WTC11 (cell line): ENCODE data around the gene ITIH2.

Experiments
- CTCF ChIP-seq: fragments of 200-600 bp; IDR thresholded peaks from 2 replicates; pipeline ENCODE4 v1.8.0; 2022; ENCODE audit warnings: antibody characterized with exemption
- PRRX2 ChIP-seq: fragments of 250-450 bp; sonication (Bioruptor Pico); IDR thresholded peaks from 2 replicates; pipeline ENCODE4 v1.8.0; 2021; ENCODE audit warnings: mild to moderate bottlenecking
- RORB ChIP-seq: fragments of 250-450 bp; sonication (Bioruptor Pico); IDR thresholded peaks from 2 replicates; pipeline ENCODE4 v1.9.0; 2021; ENCODE audit warnings: mild to moderate bottlenecking
- ZBTB21 ChIP-seq: sonication (generic); formaldehyde crosslinking; IDR thresholded peaks from 2 replicates; pipeline ENCODE4 v1.8.1; 2023; ENCODE audit warnings: mild to moderate bottlenecking, missing genetic modification reagents, borderline replicate concordance

GRCh38 chr10:7679256-7679655, 23.9 kb upstream of the ITIH2 start:
- TF ChIP-seq CTCF (no peak), ZBTB21 (CRISPR knock-in tag) (no peak), RORB (no peak), PRRX2 (no peak)
